ENCODE data around the gene TCL1B.

Gene TCL1B

DNA sequence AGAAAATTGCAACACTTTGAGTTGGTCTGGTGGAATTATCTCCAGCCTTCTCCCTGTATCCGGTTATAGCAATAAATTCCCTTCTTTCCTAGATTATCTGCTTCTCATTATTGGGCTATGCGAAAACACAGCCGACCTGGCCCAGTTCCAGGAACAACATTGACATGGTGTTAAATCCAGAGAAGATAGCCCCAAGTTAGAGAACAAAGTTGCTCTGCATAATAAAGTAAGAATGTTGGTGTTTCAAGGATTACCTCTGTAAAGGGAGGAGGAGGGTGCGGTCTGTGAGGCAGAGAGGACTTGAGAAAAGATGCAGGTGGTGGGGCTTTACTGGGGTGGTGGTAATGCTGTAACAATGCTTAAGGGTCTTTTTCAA, 15.6 kb downstream of the TCL1B start:
- DNase-seq (ENCODE audit: low spot score) = no peak
- TF ChIP-seq, protein P1, sequence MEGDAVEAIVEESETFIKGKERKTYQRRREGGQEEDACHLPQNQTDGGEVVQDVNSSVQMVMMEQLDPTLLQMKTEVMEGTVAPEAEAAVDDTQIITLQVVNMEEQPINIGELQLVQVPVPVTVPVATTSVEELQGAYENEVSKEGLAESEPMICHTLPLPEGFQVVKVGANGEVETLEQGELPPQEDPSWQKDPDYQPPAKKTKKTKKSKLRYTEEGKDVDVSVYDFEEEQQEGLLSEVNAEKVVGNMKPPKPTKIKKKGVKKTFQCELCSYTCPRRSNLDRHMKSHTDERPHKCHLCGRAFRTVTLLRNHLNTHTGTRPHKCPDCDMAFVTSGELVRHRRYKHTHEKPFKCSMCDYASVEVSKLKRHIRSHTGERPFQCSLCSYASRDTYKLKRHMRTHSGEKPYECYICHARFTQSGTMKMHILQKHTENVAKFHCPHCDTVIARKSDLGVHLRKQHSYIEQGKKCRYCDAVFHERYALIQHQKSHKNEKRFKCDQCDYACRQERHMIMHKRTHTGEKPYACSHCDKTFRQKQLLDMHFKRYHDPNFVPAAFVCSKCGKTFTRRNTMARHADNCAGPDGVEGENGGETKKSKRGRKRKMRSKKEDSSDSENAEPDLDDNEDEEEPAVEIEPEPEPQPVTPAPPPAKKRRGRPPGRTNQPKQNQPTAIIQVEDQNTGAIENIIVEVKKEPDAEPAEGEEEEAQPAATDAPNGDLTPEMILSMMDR (IDR thresholded peaks at IDR 0.05; ENCODE audit: extremely low read depth, missing control alignments) = no peak

DNA sequence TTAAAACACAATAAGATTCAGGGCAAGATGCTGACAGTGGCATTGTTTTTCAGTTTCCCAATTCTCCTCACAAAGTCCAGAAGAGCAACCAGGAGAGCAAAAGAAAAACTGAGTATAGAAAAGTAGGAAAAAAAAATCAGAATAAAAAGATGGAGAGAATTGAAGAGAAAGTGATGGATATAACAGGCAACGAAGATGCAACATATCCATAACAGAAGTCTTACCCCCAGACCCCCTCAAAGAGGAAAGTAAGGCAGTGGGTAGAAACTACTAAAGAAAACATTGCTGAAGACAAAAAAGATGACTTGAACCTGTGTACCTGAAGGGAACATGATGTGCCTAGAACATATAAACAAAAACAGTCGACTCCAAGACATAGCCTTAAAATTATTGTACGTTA, 17.1 kb downstream of the TCL1B start:
- DNase-seq (ENCODE audit: low spot score) = no peak
- TF ChIP-seq, protein P1 (IDR thresholded peaks at IDR 0.05; ENCODE audit: extremely low read depth, missing control alignments) = no peak

DNA sequence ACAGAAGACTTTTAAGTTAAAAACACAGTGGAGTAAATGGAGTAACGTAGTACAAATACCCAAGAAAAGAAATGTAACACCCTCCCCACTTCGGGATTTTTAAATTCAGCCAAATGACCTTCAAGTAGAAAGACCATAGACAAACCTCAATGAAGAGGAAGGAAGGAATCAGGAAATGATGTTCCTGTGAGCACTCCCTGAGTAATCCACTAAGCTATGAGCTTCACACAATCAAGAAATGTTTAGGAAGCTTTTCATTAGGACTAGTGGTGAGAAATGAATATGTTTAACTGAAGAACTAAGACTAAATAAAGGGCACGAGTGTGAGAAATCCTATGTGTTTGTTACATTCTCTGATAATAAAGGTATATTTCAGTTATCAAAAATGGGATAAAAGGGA, 17.6 kb downstream of the TCL1B start:
- no peak for DNase-seq (ENCODE audit: low spot score)

DNA sequence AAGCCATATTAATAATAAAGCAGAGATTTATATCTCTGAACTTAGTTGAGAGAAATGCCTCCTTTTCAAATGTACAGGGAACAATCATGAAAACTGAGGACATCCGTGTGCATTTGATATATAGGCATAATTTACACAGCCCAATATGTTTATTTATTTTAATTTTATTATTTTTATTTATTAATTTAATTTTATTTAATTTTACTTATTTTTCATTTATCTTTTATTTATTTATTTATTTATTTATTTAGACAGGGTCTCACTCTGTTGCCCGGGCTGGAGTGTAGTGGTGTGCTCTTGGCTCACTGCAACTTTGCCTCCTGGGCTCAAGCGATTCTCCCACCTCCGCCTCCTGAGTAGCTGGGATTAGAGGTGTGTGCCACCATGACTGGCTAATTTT, 19.3 kb downstream of the TCL1B start:
- TF ChIP-seq, protein P1 (IDR thresholded peaks at IDR 0.05; ENCODE audit: extremely low read depth, missing control alignments) = no peak
- DNase-seq (ENCODE audit: low spot score) = no peak

More for the DNA sequence above, 17.6 kb downstream of the TCL1B start:
- TF ChIP-seq, protein P1 (IDR thresholded peaks at IDR 0.05; ENCODE audit: extremely low read depth, missing control alignments) = no peak

DNA sequence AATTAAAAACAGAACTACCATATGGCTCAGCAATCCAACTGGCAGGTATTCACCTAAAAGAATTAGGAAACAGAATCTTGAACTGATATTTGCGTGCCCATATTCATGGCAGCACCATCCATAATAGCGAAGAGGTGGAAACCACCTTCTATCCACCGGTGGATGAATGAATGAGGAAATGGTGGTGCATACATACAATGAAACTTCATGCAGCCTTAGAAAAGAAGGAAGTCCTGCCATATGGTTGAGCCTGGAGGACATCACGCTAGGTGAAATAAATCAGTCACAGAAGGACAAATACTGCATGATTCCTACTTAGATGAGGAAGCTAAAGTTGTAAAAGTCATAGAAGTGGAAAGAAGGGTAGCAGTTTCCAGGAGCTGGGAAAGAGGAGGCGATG, 21.1 kb downstream of the TCL1B start:
- no peak for DNase-seq (ENCODE audit: low spot score)
- TF ChIP-seq, protein P1 (IDR thresholded peaks at IDR 0.05; ENCODE audit: extremely low read depth, missing control alignments) = no peak

DNA sequence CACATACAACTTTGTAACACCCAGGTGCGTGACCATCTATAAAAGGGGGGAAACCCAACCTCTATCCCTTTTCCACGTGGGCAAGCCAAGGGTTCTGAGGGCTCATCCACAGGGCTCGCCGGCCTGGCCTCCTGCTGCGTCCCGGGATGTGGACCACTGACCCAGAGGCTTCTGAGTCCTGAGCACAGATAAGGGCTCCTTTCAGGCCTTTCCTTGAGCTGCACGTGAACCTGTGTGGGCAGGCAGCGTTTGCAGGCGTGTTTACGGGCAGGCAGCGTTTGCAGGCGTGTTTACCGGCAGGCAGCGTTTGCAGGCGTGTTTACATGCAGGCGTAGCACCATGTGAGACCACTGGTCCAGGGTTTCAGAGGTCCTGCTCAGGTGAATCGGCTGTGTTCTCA, 23.9 kb downstream of the TCL1B start:
- TF ChIP-seq, protein P1 (IDR thresholded peaks at IDR 0.05; ENCODE audit: extremely low read depth, missing control alignments) = no peak
- DNase-seq (ENCODE audit: low spot score) = no peak

DNA sequence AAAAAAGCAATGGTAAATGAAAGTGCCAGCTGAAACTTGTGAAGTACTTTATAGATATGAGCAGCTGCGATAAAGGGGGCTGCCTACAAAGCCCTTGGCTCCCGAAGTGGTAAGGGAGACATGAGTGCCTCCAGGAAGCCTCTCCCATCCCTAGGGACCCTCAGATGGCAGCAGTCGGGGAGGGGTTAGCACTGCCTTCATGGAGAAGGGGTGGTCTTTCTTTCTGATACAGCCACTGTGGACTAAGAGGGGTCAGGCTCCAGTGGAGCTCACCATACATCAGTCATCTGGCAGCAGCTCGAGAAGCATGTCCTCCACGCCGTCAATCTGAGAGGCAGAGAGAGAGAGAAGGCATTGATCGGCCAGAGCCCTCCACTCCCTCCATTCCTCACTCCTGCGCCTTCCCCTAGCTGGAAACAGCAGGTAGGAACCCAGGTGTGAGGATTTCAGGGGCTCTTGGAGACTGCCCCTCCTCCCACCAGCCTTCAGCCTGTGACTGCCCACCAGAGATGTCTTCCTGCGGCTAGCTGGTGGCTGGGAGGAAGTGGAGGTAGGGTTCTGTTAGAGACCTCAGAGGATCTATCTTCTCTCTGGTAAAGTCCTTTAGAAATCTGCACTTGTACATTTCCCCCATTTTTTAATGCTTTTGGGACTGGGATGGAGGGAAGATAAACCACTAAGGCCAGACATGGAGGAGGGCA, 25.4 kb downstream of the TCL1B start:
- no peak for DNase-seq (ENCODE audit: low spot score)
- TF ChIP-seq, protein P1 (IDR thresholded peaks at IDR 0.05; ENCODE audit: extremely low read depth, missing control alignments) = no peak
